GM23248 (cell line): ENCODE results near the gene BAHD1. TPM values are rescaled to one million over a fixed set of nuclear protein-coding genes. Genes with fewer than 3 reads are reported as not detected.
A peak's percentile ranks its signal among the peaks of the same experiment; 100 is the strongest.

Experiments used
- DNase-seq: peaks from one replicate; pipeline ENCODE4 v3.0.0-alpha.2; 2015
- H2AFZ ChIP-seq: fragments of 200-600 bp; sonication (generic); 2 replicates; pipeline ENCODE4 v1.6.1; 2016; ENCODE audit warnings: antibody characterized with exemption
- H3F3A ChIP-seq: fragments of 200-600 bp; sonication (generic); 2 replicates; pipeline ENCODE4 v1.6.1; 2016; ENCODE audit warnings: mild to moderate bottlenecking, antibody characterized with exemption, mixed run types; ENCODE audit not compliant: insufficient read depth
- H3K27ac ChIP-seq: fragments of 200-600 bp; sonication (generic); 2 replicates; pipeline ENCODE4 v1.5.1; 2016; ENCODE audit warnings: mild to moderate bottlenecking
- H3K27me3 ChIP-seq: fragments of 200-600 bp; sonication (generic); replicated peaks from 2 replicates; pipeline ENCODE4 v1.6.1; 2016; ENCODE audit warnings: mild to moderate bottlenecking; ENCODE audit not compliant: insufficient read depth
- H3K36me3 ChIP-seq: fragments of 200-600 bp; sonication (generic); 2 replicates; pipeline ENCODE4 v1.6.1; 2016; ENCODE audit warnings: low read depth, mild to moderate bottlenecking
- H3K4me1 ChIP-seq: fragments of 200-600 bp; sonication (generic); 2 replicates; pipeline ENCODE4 v1.6.1; 2016; ENCODE audit warnings: mild to moderate bottlenecking; ENCODE audit not compliant: insufficient read depth
- H3K4me2 ChIP-seq: fragments of 200-600 bp; sonication (generic); one replicate; pipeline ENCODE4 v1.6.1; 2016; ENCODE audit warnings: mild to moderate bottlenecking; ENCODE audit not compliant: unreplicated experiment
- H3K4me3 ChIP-seq: fragments of 200-600 bp; sonication (generic); 2 replicates; pipeline ENCODE4 v1.5.1; 2016; ENCODE audit warnings: mild to moderate bottlenecking
- H3K79me2 ChIP-seq: fragments of 200-600 bp; sonication (generic); 2 replicates; pipeline ENCODE4 v1.6.1; 2016; ENCODE audit warnings: mild to moderate bottlenecking; ENCODE audit not compliant: insufficient read depth
- H3K9ac ChIP-seq: fragments of 200-600 bp; sonication (generic); 2 replicates; pipeline ENCODE4 v1.6.1; 2016; ENCODE audit warnings: mild to moderate bottlenecking
- H3K9me2 ChIP-seq: fragments of 200-600 bp; sonication (generic); 2 replicates; pipeline ENCODE4 v1.6.1; 2016; ENCODE audit warnings: mixed run types, mild to moderate bottlenecking, moderate library complexity; ENCODE audit not compliant: insufficient read depth
- H3K9me3 ChIP-seq: fragments of 200-600 bp; sonication (generic); one replicate; pipeline ENCODE4 v1.6.1; 2017; ENCODE audit warnings: low read depth
- H4K20me1 ChIP-seq: fragments of 200-600 bp; sonication (generic); 2 replicates; pipeline ENCODE4 v1.6.0; 2016; ENCODE audit not compliant: insufficient read depth
- EZH2 ChIP-seq: fragments of 200-600 bp; sonication (generic); IDR thresholded peaks from 2 replicates; pipeline ENCODE4 v1.6.1; 2018; ENCODE audit warnings: antibody characterized with exemption, mild to moderate bottlenecking; ENCODE audit not compliant: insufficient read depth, poor library complexity, severe bottlenecking
- EZH2phosphoT487 ChIP-seq: fragments of 200-600 bp; sonication (generic); IDR thresholded peaks from 2 replicates; pipeline ENCODE4 v1.6.1; 2018; ENCODE audit warnings: antibody characterized with exemption, moderate library complexity, mild to moderate bottlenecking, low read depth; ENCODE audit not compliant: insufficient read depth
- WGBS, 2 experiments: methylation state at CpG; one replicate each; pipeline ENCODE4 v1.1.6; 2015 to 2017; ENCODE audit warnings: low lambda C conversion rate in 2 of 2, low coverage in 1 of 2; ENCODE audit errors: missing lambda C conversion rate in 2 of 2; 5-methylcytosine and 5-hydroxymethylcytosine counted together
- in situ Hi-C: fragments of 300-500 bp; cut with MboI; formaldehyde crosslinking; loops from 2 replicates; pipeline ENCODE4 v1.15.0; 2020
- polyA plus RNA-seq: library from polyadenylated mRNA; unstranded; fragments of >200 nt; fragmentation: Nextera tagmentation; extraction: Ambion mirVana; gene quantifications from 2 replicates; pipeline ENCODE4 v1.2.1, GENCODE V29; 2016
- total RNA-seq: library from RNA; depleted of rRNA; stranded (reverse); fragments of >200 nt; shearing (Covaris generic); gene quantifications from 2 replicates; pipeline ENCODE4 v1.2.3, GENCODE V29; 2014

Gene BAHD1
- total and polyA plus RNA-seq, 2 experiments from 2014 or later: 2.3 to 10.3 TPM

DNA sequence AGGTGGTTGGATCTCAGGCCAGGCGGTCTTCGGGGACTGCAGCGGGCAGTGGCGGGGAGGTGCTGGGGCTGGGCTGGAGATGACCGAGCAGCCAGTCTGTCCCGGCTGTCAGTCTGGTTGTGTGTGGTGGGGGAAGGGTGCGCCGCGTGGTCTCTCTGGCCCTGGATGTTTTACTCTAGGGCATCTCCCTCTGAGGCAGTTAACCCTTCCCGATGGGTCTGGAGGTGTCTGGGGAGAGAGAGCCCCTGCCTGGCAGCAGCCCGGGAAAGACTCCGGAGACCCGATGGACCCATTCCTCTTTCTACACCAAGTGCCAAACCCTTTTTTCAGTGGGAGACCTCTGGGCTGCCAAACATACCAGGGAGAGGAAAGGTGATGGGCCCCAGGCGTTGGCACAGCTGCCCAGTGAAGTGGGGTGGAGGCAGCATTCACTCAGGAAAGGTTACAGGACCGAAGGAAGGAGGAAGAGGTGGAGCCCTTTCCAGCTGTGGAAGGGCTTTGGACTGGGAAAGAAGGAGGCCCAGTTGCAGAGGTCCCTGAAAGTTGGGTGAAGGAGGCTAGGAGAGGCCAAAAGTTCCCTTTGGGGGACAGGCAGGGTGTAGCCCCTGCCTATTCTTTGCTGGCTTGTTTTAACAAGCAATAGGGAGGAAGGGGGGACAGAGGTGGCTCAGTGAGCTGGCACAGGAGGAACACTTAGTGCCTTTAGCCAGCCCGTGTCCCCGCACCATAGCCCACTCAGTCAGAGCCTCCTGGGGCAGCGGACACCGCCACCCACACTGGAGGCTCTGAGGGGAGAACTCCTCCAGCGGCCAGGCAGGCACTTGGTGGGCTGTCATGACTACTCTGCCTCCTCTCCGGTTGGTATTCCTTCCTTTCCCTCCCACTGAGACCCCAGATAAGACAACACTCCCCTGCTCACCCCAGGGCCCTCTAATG lies 2.7 kb upstream of the BAHD1 start:
- Histone ChIP-seq H4K20me1 (no peaks in the 10 kb centered on the region), H3K9me2 (no peaks in the 10 kb centered on the region), H3K27me3 (peaks cover 16% of the 10 kb centered on the region), H2AFZ (no peak overlapping the region), H3F3A (peaks cover 6% of the 10 kb centered on the region), H3K4me1 (peaks cover 14% of the 10 kb centered on the region; the same call in 1 of the 2 replicates), H3K27ac (no peak overlapping the region), H3K36me3 (no peaks in the 10 kb centered on the region), H3K79me2 (peaks cover 14% of the 10 kb centered on the region), H3K9ac (no peak overlapping the region), H3K4me3 (no peak overlapping the region), H3K4me2 (no peak overlapping the region), H3K9me3 (no peaks in the 10 kb centered on the region)
- TF ChIP-seq EZH2phosphoT487: no peak
- TF ChIP-seq EZH2: no peak
- no peak for DNase-seq
- WGBS, 2 experiments: 48 to 55% methylated on average over 15 to 21 of the region's 21 CpGs
- in situ Hi-C loops: no loop called here

DNA sequence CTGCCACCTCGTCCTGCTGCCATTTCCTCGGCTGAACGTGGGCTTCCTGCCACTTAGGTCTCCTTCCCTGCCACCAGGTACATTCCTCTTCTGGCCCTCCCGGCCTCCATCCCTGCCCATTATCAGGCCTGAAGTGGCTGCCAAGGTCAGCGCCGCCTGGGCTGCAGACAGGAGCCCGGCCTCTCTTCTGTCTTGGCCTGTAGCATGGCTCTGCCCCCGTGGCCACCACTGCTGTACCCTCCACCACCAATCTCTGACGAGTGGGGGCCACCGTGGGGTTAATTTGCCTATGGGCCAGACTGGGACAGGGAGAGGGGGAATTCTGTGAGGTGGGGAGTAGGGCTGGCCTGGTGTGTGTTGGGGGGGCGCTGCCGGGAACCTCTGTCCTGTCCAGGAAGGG lies 2.0 kb upstream of the BAHD1 start:
- no peaks in the 10 kb centered on the region for H3K36me3 ChIP-seq
- H3K9ac ChIP-seq: no peak overlapping the region
- TF ChIP-seq EZH2phosphoT487: no peak
- TF ChIP-seq EZH2: no peak
- H3K4me2 ChIP-seq: no peak overlapping the region
- H3K27ac ChIP-seq: no peak overlapping the region
- DNase-seq: no peak
- 68 to 76% methylated on average over 12 of the region's 12 CpGs for WGBS, 2 experiments
- in situ Hi-C loops: no loop called here
- H3K9me2 ChIP-seq: no peaks in the 10 kb centered on the region
- peaks cover 13% of the 10 kb centered on the region for H3F3A ChIP-seq
- H3K27me3 ChIP-seq: peaks cover 16% of the 10 kb centered on the region
- no peak overlapping the region for H3K4me3 ChIP-seq
- H3K4me1 ChIP-seq: peaks cover 14% of the 10 kb centered on the region; the same call in 1 of the 2 replicates
- H2AFZ ChIP-seq: no peak overlapping the region
- H3K9me3 ChIP-seq: no peaks in the 10 kb centered on the region
- H3K79me2 ChIP-seq: peaks cover 21% of the 10 kb centered on the region
- no peaks in the 10 kb centered on the region for H4K20me1 ChIP-seq

DNA sequence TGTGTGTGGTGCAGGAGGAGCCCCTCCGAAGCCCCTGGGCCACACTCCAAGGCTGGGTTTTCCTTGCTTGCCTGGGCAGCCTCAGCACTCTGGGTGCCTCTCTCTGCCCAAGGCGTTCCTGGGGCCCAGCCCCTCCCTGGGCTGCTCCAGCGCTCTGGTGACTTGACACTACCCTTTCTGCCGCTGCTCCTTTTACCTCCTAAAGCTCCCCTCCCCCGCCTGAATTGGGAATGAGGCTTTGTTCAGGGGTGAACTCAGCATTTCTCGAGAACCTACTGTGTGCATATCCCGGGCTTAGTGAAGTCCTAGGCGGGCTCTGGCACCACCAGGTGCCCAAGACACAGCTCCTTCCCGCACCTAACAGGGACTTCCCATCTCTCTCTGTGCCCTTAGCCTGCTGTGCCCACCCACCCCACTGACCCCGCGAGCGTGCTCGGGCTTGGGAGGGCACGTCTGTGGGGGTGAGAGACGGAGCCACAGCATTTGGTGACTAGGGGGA lies 1.2 kb upstream of the BAHD1 start:
- WGBS, 2 experiments: 8 to 11% methylated on average over 15 of the region's 15 CpGs
- no peaks in the 10 kb centered on the region for H4K20me1 ChIP-seq
- peak overlapping the region; percentile 75; the same call in 1 of the 2 replicates for H3K9ac ChIP-seq
- peak overlapping the region; percentile 80 for H2AFZ ChIP-seq
- in situ Hi-C loops: no loop called here
- peaks cover 20% of the 10 kb centered on the region for H3F3A ChIP-seq
- H3K36me3 ChIP-seq: no peaks in the 10 kb centered on the region
- peak; percentile 49 for DNase-seq
- peak overlapping the region; percentile 75 for H3K4me3 ChIP-seq
- H3K79me2 ChIP-seq: peaks cover 29% of the 10 kb centered on the region
- TF ChIP-seq EZH2: no peak
- TF ChIP-seq EZH2phosphoT487: no peak
- H3K4me1 ChIP-seq: peaks cover 14% of the 10 kb centered on the region; the same call in 1 of the 2 replicates
- H3K4me2 ChIP-seq: peak overlapping the region; percentile 99
- no peaks in the 10 kb centered on the region for H3K9me2 ChIP-seq
- H3K9me3 ChIP-seq: no peaks in the 10 kb centered on the region
- H3K27ac ChIP-seq: no peak overlapping the region
- H3K27me3 ChIP-seq: peaks cover 16% of the 10 kb centered on the region

DNA sequence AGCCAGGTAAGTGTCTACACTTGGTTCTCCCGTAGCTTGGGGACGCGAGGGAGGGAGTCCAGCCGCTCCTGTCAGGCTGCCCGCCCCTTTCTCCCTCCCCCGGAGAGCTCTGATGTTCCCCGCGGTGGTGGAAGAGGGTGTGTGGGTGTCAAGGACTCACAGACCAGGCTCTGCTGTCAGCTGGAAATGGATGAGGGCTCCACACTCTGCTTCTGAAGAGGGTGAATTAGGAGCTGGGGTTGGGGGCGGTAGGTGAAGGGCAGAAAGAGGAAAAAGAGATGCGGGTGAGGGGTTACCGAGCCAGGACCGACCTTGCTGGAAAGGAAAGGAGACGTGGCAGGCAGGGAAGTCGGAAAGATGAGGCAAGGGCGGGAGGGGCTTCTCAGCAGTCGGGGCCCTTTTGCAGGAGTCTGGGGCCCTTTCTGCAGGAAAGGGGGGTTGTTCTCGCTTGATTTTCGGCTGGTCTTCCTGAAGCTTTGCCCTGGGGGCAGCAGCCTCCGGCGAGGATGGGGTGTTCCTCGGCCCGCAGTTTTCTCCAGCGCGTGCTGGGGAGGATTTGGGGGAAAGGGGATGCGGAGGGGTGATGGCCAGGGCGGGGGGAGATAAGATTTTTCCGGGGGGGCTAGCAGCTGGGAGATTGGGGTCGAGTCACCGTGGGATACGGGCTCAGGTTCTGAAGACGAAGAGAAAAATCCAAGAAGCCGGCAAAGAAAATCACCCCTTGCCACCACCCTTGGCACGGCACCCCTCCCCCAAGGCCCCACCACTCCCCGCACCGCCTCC lies 602 bp upstream of the BAHD1 start:
- H3K9me3 ChIP-seq: no peaks in the 10 kb centered on the region
- H3K79me2 ChIP-seq: peaks cover 34% of the 10 kb centered on the region
- H3K4me3 ChIP-seq: peak overlapping the region; percentile 75
- no peaks in the 10 kb centered on the region for H3K36me3 ChIP-seq
- in situ Hi-C loops: no loop called here
- H3K9me2 ChIP-seq: no peaks in the 10 kb centered on the region
- H4K20me1 ChIP-seq: no peaks in the 10 kb centered on the region
- peak overlapping the region; percentile 80 for H2AFZ ChIP-seq
- peak; percentile 80 for DNase-seq
- 2% methylated on average over 19 to 32 of the region's 35 CpGs for WGBS, 2 experiments
- H3K27me3 ChIP-seq: peaks cover 16% of the 10 kb centered on the region
- peaks cover 23% of the 10 kb centered on the region for H3F3A ChIP-seq
- peaks cover 15% of the 10 kb centered on the region for H3K4me1 ChIP-seq
- H3K9ac ChIP-seq: peak overlapping the region; percentile 75
- H3K4me2 ChIP-seq: peak overlapping the region; percentile 99
- H3K27ac ChIP-seq: no peak overlapping the region
- TF ChIP-seq EZH2phosphoT487 (no peak), EZH2 (no peak)
